Measurements from ENCODE around the gene PARD3B. TPM values are rescaled to one million over a fixed set of nuclear protein-coding genes. Genes with fewer than 3 reads are reported as not detected.

The PARD3B gene
- total and polyA plus RNA-seq, 10 of the 15 experiments (the other 5 are each of a cell fraction or from before 2014, with no cell fraction given), result 0.01 to 0.54 (median 0.07) TPM; not detected in 7

DNA sequence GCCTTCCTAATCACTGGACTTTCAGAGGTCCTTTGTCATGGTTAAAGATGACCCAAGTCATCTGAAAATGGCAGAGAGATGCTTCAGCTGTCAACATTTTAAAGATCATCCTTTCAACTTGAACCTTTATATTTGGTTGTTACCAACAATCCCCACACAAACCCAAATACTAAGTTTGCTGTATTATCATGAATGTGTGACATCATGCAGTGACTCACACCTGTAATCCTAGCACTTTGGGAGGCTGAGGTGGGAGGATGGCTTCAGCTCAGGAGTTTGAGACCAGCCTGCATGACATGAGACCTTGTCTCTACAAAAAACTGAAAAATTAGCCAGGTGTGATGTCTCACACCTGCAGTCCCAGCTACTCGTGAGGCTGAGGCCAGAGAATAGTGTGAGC lies 1081.8 kb downstream of the PARD3B start (continued):
- TF ChIP-seq, protein P1, sequence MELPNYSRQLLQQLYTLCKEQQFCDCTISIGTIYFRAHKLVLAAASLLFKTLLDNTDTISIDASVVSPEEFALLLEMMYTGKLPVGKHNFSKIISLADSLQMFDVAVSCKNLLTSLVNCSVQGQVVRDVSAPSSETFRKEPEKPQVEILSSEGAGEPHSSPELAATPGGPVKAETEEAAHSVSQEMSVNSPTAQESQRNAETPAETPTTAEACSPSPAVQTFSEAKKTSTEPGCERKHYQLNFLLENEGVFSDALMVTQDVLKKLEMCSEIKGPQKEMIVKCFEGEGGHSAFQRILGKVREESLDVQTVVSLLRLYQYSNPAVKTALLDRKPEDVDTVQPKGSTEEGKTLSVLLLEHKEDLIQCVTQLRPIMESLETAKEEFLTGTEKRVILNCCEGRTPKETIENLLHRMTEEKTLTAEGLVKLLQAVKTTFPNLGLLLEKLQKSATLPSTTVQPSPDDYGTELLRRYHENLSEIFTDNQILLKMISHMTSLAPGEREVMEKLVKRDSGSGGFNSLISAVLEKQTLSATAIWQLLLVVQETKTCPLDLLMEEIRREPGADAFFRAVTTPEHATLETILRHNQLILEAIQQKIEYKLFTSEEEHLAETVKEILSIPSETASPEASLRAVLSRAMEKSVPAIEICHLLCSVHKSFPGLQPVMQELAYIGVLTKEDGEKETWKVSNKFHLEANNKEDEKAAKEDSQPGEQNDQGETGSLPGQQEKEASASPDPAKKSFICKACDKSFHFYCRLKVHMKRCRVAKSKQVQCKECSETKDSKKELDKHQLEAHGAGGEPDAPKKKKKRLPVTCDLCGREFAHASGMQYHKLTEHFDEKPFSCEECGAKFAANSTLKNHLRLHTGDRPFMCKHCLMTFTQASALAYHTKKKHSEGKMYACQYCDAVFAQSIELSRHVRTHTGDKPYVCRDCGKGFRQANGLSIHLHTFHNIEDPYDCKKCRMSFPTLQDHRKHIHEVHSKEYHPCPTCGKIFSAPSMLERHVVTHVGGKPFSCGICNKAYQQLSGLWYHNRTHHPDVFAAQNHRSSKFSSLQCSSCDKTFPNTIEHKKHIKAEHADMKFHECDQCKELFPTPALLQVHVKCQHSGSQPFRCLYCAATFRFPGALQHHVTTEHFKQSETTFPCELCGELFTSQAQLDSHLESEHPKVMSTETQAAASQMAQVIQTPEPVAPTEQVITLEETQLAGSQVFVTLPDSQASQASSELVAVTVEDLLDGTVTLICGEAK (IDR thresholded peaks at IDR 0.05; ENCODE audit: borderline replicate concordance), result no peak

DNA sequence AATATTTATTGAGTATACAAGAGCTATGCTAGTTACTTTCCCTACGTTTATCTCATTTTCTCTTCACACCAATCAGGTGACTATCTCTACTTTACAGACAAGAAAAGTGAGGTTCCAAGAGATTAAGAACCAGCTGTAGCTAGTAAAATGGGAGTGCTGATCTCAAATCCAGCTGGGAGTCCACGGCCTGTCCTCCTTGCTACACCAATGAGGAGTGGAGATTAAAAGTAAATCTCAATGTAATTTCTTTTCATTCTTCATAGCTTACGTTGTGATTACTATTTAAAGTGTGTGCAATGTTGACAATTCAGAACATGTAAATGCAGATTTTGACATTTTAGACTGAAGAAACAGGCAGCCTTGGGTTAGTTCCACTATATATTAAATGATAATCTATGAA lies 1083.1 kb downstream of the PARD3B start:
- H3K9ac ChIP-seq (ENCODE audit: control insufficient read depth, insufficient read depth, low read length), result no peak overlapping the region
- no TSS peak for BruUV-seq (replicated peaks)
- SMC1A ChIA-PET (ENCODE audit: uncharacterized antibody, unreplicated experiment), result interaction anchor here (0.7 to 1.0 kb wide), 2 partner anchors 9 to 78 kb away, joined by 3 read pairs; no protein-coding TSS in a partner anchor
- no peak overlapping the region for H3K4me2 ChIP-seq (ENCODE audit: control insufficient read depth, insufficient read depth)
- no peak overlapping the region for H3K4me3 ChIP-seq
- peaks cover 0 to 5% of the 10 kb centered on the region in 2 experiments; a peak in 3 of 4 replicates for H3K27me3 ChIP-seq (replicated peaks in 1 of 2; ENCODE audit: control insufficient read depth in 2 of 2, insufficient read depth in 2 of 2, low read length in 1 of 2)
- no peaks in the 10 kb centered on the region for H3K4me1 ChIP-seq (ENCODE audit: control insufficient read depth, insufficient read depth, low read length)
- RAD21 ChIA-PET (ENCODE audit: unreplicated experiment), result no interaction called here
- DNase-seq (ENCODE audit: low read depth, low spot score) (no peak), ATAC-seq (no peak), FAIRE-seq (no peak)
- H3K9me3 ChIP-seq (replicated peaks; ENCODE audit: control insufficient read depth, insufficient read depth, low read length), result no peaks in the 10 kb centered on the region
- H3K79me2 ChIP-seq (ENCODE audit: control insufficient read depth, insufficient read depth, low read length), result no peaks in the 10 kb centered on the region
- intact Hi-C loops (cut with micrococcal nuclease; ENCODE audit: unreplicated experiment), result no loop called here
- CTCF ChIA-PET, result interaction anchor here (0.8 to 1.3 kb wide), 4 partner anchors 10 to 46 kb away, joined by 3 to 4 read pairs (median 3); no protein-coding TSS in a partner anchor
- 5% methylated on average over 3 of the region's 3 CpGs for WGBS (ENCODE audit: insufficient coverage, insufficient replicate concordance, low lambda C conversion rate, missing lambda C conversion rate)
- POLR2A ChIA-PET, result no interaction called here
- H2AFZ ChIP-seq (ENCODE audit: control insufficient read depth, low read depth, low read length), result no peak overlapping the region
- in situ Hi-C loops (cut with MboI), result no loop called here
- no peaks in the 10 kb centered on the region for H4K20me1 ChIP-seq (ENCODE audit: control insufficient read depth, insufficient read depth)
- no peak overlapping the region for H3K27ac ChIP-seq (ENCODE audit: control insufficient read depth, insufficient read depth)
- no peaks in the 10 kb centered on the region for H3K36me3 ChIP-seq (ENCODE audit: control insufficient read depth in 2 of 2, insufficient read depth in 2 of 2, low read length in 1 of 2)
- TF ChIP-seq YBX1 (IDR thresholded peaks at IDR 0.05) (no peak), MTA3 (IDR thresholded peaks at IDR 0.05; ENCODE audit: borderline replicate concordance, low read length) (no peak), TCF3 (IDR thresholded peaks at IDR 0.05; ENCODE audit: borderline replicate concordance, insufficient read depth, low read depth, low read length) (no peak), POLR2AphosphoS5 (IDR thresholded peaks at IDR 0.05; ENCODE audit: low read length) (no peak), RFX5 (IDR thresholded peaks at IDR 0.05; ENCODE audit: low read depth, low read length) (no peak), CREM (IDR thresholded peaks at IDR 0.05; ENCODE audit: low read depth) (no peak), FOXM1 (IDR thresholded peaks at IDR 0.05; ENCODE audit: low read depth, low read length) (no peak), POLR2A (IDR thresholded peaks at IDR 0.05; ENCODE audit: low read depth, low read length) (no peak), PML (IDR thresholded peaks at IDR 0.05; ENCODE audit: low read length) (no peak)
- TF ChIP-seq, protein P2, sequence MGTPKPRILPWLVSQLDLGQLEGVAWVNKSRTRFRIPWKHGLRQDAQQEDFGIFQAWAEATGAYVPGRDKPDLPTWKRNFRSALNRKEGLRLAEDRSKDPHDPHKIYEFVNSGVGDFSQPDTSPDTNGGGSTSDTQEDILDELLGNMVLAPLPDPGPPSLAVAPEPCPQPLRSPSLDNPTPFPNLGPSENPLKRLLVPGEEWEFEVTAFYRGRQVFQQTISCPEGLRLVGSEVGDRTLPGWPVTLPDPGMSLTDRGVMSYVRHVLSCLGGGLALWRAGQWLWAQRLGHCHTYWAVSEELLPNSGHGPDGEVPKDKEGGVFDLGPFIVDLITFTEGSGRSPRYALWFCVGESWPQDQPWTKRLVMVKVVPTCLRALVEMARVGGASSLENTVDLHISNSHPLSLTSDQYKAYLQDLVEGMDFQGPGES (IDR thresholded peaks at IDR 0.05), result no peak
- TF ChIP-seq, protein P3, sequence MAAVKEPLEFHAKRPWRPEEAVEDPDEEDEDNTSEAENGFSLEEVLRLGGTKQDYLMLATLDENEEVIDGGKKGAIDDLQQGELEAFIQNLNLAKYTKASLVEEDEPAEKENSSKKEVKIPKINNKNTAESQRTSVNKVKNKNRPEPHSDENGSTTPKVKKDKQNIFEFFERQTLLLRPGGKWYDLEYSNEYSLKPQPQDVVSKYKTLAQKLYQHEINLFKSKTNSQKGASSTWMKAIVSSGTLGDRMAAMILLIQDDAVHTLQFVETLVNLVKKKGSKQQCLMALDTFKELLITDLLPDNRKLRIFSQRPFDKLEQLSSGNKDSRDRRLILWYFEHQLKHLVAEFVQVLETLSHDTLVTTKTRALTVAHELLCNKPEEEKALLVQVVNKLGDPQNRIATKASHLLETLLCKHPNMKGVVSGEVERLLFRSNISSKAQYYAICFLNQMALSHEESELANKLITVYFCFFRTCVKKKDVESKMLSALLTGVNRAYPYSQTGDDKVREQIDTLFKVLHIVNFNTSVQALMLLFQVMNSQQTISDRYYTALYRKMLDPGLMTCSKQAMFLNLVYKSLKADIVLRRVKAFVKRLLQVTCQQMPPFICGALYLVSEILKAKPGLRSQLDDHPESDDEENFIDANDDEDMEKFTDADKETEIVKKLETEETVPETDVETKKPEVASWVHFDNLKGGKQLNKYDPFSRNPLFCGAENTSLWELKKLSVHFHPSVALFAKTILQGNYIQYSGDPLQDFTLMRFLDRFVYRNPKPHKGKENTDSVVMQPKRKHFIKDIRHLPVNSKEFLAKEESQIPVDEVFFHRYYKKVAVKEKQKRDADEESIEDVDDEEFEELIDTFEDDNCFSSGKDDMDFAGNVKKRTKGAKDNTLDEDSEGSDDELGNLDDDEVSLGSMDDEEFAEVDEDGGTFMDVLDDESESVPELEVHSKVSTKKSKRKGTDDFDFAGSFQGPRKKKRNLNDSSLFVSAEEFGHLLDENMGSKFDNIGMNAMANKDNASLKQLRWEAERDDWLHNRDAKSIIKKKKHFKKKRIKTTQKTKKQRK (IDR thresholded peaks at IDR 0.05; ENCODE audit: low read depth, low read length), result no peak
- TF ChIP-seq, protein P4, sequence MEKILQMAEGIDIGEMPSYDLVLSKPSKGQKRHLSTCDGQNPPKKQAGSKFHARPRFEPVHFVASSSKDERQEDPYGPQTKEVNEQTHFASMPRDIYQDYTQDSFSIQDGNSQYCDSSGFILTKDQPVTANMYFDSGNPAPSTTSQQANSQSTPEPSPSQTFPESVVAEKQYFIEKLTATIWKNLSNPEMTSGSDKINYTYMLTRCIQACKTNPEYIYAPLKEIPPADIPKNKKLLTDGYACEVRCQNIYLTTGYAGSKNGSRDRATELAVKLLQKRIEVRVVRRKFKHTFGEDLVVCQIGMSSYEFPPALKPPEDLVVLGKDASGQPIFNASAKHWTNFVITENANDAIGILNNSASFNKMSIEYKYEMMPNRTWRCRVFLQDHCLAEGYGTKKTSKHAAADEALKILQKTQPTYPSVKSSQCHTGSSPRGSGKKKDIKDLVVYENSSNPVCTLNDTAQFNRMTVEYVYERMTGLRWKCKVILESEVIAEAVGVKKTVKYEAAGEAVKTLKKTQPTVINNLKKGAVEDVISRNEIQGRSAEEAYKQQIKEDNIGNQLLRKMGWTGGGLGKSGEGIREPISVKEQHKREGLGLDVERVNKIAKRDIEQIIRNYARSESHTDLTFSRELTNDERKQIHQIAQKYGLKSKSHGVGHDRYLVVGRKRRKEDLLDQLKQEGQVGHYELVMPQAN (conservative IDR thresholded peaks at IDR 0.05), result no peak
